Measurements from ENCODE around the gene C1GALT1C1L.

Gene C1GALT1C1L

DNA sequence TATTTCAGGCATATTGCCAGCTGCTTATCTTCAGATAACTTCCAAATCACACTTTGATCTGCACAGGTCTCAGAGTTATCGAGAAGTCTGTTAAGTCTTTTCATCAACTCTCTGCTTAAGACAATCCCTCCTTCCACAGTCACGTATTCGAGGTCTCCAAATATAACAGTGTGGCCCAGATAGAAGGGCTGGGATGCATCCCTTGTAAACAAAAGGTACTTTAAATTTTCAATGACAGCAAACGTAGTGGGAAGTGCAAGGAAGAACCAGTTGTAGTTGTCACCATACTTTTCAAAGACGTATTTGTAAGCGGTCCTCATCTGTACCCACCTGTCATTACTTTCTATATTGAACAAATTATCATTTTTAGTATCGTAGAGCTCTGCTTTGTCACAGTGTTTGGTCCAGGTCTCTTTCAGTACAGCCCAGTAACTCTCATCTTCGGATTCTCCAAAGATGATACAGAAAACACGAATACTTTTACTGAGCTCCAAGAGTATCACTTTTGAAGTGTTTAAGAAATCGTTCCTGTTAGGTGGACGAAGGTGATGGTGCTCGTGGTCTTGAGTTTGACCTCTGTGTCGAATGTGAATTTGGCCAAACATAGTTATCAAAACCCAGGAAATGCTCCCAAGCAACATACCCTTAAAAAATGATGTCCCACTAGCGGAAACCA, 445 bp downstream of the C1GALT1C1L start:
- no peaks in the 10 kb centered on the region for H3K4me1 ChIP-seq (ENCODE audit: control insufficient read depth, low read length)
- H3K4me2 ChIP-seq (ENCODE audit: low read length): no peak overlapping the region
- no peaks in the 10 kb centered on the region for H3K9me2 ChIP-seq (replicated peaks; ENCODE audit: control insufficient read depth, low read length)
- H3F3A ChIP-seq (ENCODE audit: control insufficient read depth, insufficient read depth): no peaks in the 10 kb centered on the region
- TF ChIP-seq EZH2phosphoT487 (IDR thresholded peaks at IDR 0.05; ENCODE audit: borderline replicate concordance, low read length): no peak
- TF ChIP-seq, protein P1, sequence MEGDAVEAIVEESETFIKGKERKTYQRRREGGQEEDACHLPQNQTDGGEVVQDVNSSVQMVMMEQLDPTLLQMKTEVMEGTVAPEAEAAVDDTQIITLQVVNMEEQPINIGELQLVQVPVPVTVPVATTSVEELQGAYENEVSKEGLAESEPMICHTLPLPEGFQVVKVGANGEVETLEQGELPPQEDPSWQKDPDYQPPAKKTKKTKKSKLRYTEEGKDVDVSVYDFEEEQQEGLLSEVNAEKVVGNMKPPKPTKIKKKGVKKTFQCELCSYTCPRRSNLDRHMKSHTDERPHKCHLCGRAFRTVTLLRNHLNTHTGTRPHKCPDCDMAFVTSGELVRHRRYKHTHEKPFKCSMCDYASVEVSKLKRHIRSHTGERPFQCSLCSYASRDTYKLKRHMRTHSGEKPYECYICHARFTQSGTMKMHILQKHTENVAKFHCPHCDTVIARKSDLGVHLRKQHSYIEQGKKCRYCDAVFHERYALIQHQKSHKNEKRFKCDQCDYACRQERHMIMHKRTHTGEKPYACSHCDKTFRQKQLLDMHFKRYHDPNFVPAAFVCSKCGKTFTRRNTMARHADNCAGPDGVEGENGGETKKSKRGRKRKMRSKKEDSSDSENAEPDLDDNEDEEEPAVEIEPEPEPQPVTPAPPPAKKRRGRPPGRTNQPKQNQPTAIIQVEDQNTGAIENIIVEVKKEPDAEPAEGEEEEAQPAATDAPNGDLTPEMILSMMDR (IDR thresholded peaks at IDR 0.05; ENCODE audit: low read depth, low read length, poor library complexity, severe bottlenecking): no peak
- no peak overlapping the region for H3K4me3 ChIP-seq (ENCODE audit: low read length)
- H3K36me3 ChIP-seq (ENCODE audit: control insufficient read depth, low read length): no peaks in the 10 kb centered on the region
- H3K27ac ChIP-seq (ENCODE audit: low read depth, low read length): no peak overlapping the region
- H3K27me3 ChIP-seq (ENCODE audit: control insufficient read depth, low read length): peaks cover 3% of the 10 kb centered on the region; the same call in 1 of the 2 replicates
- H4K20me1 ChIP-seq (ENCODE audit: control insufficient read depth, insufficient read depth, low read depth, low read length): no peaks in the 10 kb centered on the region
- H3K79me2 ChIP-seq (ENCODE audit: control insufficient read depth, low read length): no peaks in the 10 kb centered on the region
- H3K9me3 ChIP-seq (ENCODE audit: control insufficient read depth, insufficient read depth, low read length): no peaks in the 10 kb centered on the region

DNA sequence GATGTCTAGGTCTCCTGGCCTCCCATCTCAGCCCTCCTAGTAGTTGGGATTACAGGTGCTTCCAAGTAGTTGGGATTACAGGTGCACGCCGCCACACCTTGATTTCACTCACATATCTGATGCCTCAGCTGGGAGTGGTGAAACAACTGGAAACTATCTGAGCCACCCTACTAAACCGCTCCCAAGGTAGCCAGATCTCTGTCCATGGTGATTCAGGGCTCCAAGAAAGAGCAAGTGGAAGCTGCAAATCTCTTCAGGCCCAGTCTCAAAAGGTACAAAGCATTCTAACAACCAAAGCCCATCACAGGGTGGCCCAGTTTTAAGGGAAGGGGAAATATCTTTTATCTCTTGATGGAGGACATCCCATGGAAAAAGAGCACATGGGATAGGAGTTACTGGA, 19.0 kb downstream of the C1GALT1C1L start:
- Histone ChIP-seq H3K36me3 (ENCODE audit: control insufficient read depth, low read length) (no peaks in the 10 kb centered on the region), H3K4me2 (ENCODE audit: low read length) (no peak overlapping the region), H3K4me3 (ENCODE audit: low read length) (no peak overlapping the region), H3K79me2 (ENCODE audit: control insufficient read depth, low read length) (no peaks in the 10 kb centered on the region), H3K4me1 (ENCODE audit: control insufficient read depth, low read length) (no peaks in the 10 kb centered on the region), H3K9me2 (replicated peaks; ENCODE audit: control insufficient read depth, low read length) (no peaks in the 10 kb centered on the region), H3F3A (ENCODE audit: control insufficient read depth, insufficient read depth) (no peaks in the 10 kb centered on the region), H3K9me3 (ENCODE audit: control insufficient read depth, insufficient read depth, low read length) (no peaks in the 10 kb centered on the region), H3K27ac (ENCODE audit: low read depth, low read length) (no peak overlapping the region), H3K27me3 (ENCODE audit: control insufficient read depth, low read length) (peaks cover 16% of the 10 kb centered on the region; the same call in 1 of the 2 replicates), H4K20me1 (ENCODE audit: control insufficient read depth, insufficient read depth, low read depth, low read length) (no peaks in the 10 kb centered on the region)
- TF ChIP-seq EZH2phosphoT487 (IDR thresholded peaks at IDR 0.05; ENCODE audit: borderline replicate concordance, low read length): no peak
- TF ChIP-seq, protein P1 (IDR thresholded peaks at IDR 0.05; ENCODE audit: low read depth, low read length, poor library complexity, severe bottlenecking): no peak

DNA sequence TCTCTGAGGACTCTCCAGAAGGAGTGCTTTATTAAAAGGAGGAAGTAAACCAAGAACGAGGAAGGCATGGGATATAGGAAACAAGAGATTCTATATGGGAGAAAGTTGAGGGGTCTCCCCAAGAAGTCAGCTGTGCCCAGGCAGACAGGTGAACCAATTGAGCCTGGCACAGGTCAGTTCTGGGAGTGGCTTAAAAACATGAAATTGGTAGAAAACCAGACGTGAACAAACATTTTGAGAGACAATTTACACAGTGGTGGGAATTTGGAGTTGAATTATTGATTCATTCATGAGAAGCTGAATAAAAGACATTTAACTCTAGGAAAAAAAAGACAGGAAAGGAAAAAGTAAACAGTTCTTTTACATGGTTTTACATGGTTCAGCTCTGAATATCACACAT, 22.7 kb downstream of the C1GALT1C1L start:
- Histone ChIP-seq H3K36me3 (ENCODE audit: control insufficient read depth, low read length) (no peaks in the 10 kb centered on the region), H3F3A (ENCODE audit: control insufficient read depth, insufficient read depth) (no peaks in the 10 kb centered on the region), H3K9me3 (ENCODE audit: control insufficient read depth, insufficient read depth, low read length) (no peaks in the 10 kb centered on the region), H3K27me3 (ENCODE audit: control insufficient read depth, low read length) (peaks cover 18% of the 10 kb centered on the region; the same call in 1 of the 2 replicates), H3K4me2 (ENCODE audit: low read length) (no peak overlapping the region), H3K27ac (ENCODE audit: low read depth, low read length) (no peak overlapping the region), H3K4me3 (ENCODE audit: low read length) (no peak overlapping the region), H3K9me2 (replicated peaks; ENCODE audit: control insufficient read depth, low read length) (no peaks in the 10 kb centered on the region), H3K79me2 (ENCODE audit: control insufficient read depth, low read length) (no peaks in the 10 kb centered on the region), H4K20me1 (ENCODE audit: control insufficient read depth, insufficient read depth, low read depth, low read length) (no peaks in the 10 kb centered on the region), H3K4me1 (ENCODE audit: control insufficient read depth, low read length) (no peaks in the 10 kb centered on the region)
- no peak for TF ChIP-seq EZH2phosphoT487 (IDR thresholded peaks at IDR 0.05; ENCODE audit: borderline replicate concordance, low read length)
- TF ChIP-seq, protein P1 (IDR thresholded peaks at IDR 0.05; ENCODE audit: low read depth, low read length, poor library complexity, severe bottlenecking): no peak

All from DOHH2 (cell line).